Ovary (tissue), 3 donors: ENCODE results near the gene PNMA5.
"Not testable (repeated sequence)": the region's sequence is repeated elsewhere in the genome, so short reads cannot be mapped to it uniquely, and the experiment has no call there.

Source experiments
- EP300 ChIP-seq: sonication (generic); formaldehyde crosslinking; IDR thresholded peaks from one replicate; pipeline ENCODE4 v1.6.1; 2017; ENCODE audit warnings: antibody characterized with exemption
- POLR2A ChIP-seq: fragments of 450-650 bp; IDR thresholded peaks from one replicate; pipeline ENCODE4 v1.6.1; 2017; ENCODE audit warnings: antibody characterized with exemption, mild to moderate bottlenecking, moderate library complexity
- TF ChIP-seq, protein P1 (sequence below), 3 donors: fragments of 450-650 bp in 2 of 3; fragments of 200-600 bp in 1 of 3; IDR thresholded peaks; one replicate each; pipeline versions ENCODE4 v1.5.1 to v1.8.0; 2016 to 2022; ENCODE audit warnings: antibody characterized with exemption in 3 of 3, mild to moderate bottlenecking in 1 of 3
- donor health status: DM: no; HTN: no; CAD: no.

DNA sequence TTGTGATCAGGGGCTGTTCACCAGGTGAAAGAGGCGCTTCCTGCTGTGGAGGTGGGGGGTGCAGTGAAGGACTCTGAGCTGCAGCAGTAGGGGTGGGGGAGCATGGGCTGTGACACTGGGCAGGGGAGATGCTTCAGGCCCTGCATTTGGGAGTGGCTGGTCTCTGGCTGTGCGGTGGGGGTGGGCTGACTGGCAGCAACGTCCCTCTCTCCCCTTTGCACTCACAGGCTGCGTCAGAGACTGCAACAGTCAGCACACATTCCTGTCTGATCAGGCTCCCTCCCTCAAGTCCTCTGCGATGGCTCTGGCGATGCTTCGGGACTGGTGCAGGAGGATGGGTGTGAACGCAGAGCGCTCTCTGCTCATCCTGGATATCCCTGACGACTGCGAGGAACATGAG, 34.6 kb upstream of the PNMA5 start:
- TF ChIP-seq, protein P1, sequence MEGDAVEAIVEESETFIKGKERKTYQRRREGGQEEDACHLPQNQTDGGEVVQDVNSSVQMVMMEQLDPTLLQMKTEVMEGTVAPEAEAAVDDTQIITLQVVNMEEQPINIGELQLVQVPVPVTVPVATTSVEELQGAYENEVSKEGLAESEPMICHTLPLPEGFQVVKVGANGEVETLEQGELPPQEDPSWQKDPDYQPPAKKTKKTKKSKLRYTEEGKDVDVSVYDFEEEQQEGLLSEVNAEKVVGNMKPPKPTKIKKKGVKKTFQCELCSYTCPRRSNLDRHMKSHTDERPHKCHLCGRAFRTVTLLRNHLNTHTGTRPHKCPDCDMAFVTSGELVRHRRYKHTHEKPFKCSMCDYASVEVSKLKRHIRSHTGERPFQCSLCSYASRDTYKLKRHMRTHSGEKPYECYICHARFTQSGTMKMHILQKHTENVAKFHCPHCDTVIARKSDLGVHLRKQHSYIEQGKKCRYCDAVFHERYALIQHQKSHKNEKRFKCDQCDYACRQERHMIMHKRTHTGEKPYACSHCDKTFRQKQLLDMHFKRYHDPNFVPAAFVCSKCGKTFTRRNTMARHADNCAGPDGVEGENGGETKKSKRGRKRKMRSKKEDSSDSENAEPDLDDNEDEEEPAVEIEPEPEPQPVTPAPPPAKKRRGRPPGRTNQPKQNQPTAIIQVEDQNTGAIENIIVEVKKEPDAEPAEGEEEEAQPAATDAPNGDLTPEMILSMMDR (IDR thresholded peaks at IDR 0.05), result not testable (repeated sequence)
- not testable (repeated sequence) for TF ChIP-seq POLR2A, EP300
